ENCODE measurements around the gene TMEM212. TPM values are rescaled to one million over a fixed set of nuclear protein-coding genes. Genes with fewer than 3 reads are reported as not detected.
A peak's percentile ranks its signal among the peaks of the same experiment; 100 is the strongest.

TMEM212 gene
- total and polyA plus RNA-seq, 2 of the 13 experiments (the other 11 are each of a cell fraction or from before 2014, with no cell fraction given), result not detected

GRCh38 chr3:171842864-171843518, at the start of gene TMEM212 (continued):
- TF ChIP-seq ONECUT2 (CRISPR knock-in tag; IDR thresholded peaks at IDR 0.05) (0 out of 2 replicates have a peak, but pooled peaks have one; percentile 27), CEBPG (CRISPR knock-in tag; IDR thresholded peaks at IDR 0.05) (peak; percentile 72), ZNF124 (CRISPR knock-in tag; IDR thresholded peaks at IDR 0.05) (no peak), RBFOX2 (IDR thresholded peaks at IDR 0.05; ENCODE audit: low read depth, low read length) (peak; percentile 42; the same call in 1 of the 2 replicates), RARG (CRISPR knock-in tag; IDR thresholded peaks at IDR 0.05; ENCODE audit: low read depth) (no peak), ISX (CRISPR knock-in tag; conservative IDR thresholded peaks at IDR 0.05) (no peak), KAT8 (CRISPR knock-in tag; IDR thresholded peaks at IDR 0.05) (0 out of 2 replicates have a peak, but pooled peaks have one; percentile 32), KAT7 (CRISPR knock-in tag; IDR thresholded peaks at IDR 0.05; ENCODE audit: borderline replicate concordance) (no peak), SNRNP70 (IDR thresholded peaks at IDR 0.05; ENCODE audit: low read depth, low read length) (no peak), RFX1 (IDR thresholded peaks at IDR 0.05) (peak; percentile 35; the same call in 1 of the 2 replicates), CEBPB (IDR thresholded peaks at IDR 0.05; ENCODE audit: borderline replicate concordance, low read depth, low read length) (peak; percentile 49; the same call in 1 of the 2 replicates), MAZ (IDR thresholded peaks at IDR 0.05; ENCODE audit: borderline replicate concordance, low read depth, low read length) (no peak), MAZ (CRISPR knock-in tag; IDR thresholded peaks at IDR 0.05; ENCODE audit: low read depth) (0 out of 2 replicates have a peak, but pooled peaks have one; percentile 27), ELF1 (CRISPR knock-in tag; IDR thresholded peaks at IDR 0.05) (peak; percentile 60), GABPB1 (CRISPR knock-in tag; IDR thresholded peaks at IDR 0.05) (peak; percentile 37; the same call in 1 of the 2 replicates), ZFP62 (CRISPR knock-in tag; IDR thresholded peaks at IDR 0.05) (no peak), SAP130 (CRISPR knock-in tag; IDR thresholded peaks at IDR 0.05; ENCODE audit: low read depth) (peak; percentile 63; the same call in 1 of the 2 replicates), ZNF720 (CRISPR knock-in tag; IDR thresholded peaks at IDR 0.05) (no peak), SKIL (CRISPR knock-in tag; IDR thresholded peaks at IDR 0.05; ENCODE audit: borderline replicate concordance) (no peak), ZNF296 (CRISPR knock-in tag; conservative IDR thresholded peaks at IDR 0.05) (no peak), GFI1 (CRISPR knock-in tag; IDR thresholded peaks at IDR 0.05; ENCODE audit: borderline replicate concordance) (no peak)
- TF ChIP-seq, protein P1, sequence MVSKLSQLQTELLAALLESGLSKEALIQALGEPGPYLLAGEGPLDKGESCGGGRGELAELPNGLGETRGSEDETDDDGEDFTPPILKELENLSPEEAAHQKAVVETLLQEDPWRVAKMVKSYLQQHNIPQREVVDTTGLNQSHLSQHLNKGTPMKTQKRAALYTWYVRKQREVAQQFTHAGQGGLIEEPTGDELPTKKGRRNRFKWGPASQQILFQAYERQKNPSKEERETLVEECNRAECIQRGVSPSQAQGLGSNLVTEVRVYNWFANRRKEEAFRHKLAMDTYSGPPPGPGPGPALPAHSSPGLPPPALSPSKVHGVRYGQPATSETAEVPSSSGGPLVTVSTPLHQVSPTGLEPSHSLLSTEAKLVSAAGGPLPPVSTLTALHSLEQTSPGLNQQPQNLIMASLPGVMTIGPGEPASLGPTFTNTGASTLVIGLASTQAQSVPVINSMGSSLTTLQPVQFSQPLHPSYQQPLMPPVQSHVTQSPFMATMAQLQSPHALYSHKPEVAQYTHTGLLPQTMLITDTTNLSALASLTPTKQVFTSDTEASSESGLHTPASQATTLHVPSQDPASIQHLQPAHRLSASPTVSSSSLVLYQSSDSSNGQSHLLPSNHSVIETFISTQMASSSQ (IDR thresholded peaks at IDR 0.05; ENCODE audit: low read depth), result peak; percentile 40; the same call in 1 of the 2 replicates
- TF ChIP-seq, protein P1 (CRISPR knock-in tag; IDR thresholded peaks at IDR 0.05; ENCODE audit: borderline replicate concordance), result no peak

Measured in HepG2 (cell line).